IMR-90 (cell line): Measurements from ENCODE around the gene CKAP5. TPM values are rescaled to one million over a fixed set of nuclear protein-coding genes. Genes with fewer than 3 reads are reported as not detected.

ENCODE experiments used
- ATAC-seq: fragments of 200-7000 bp; cut with Tn5 transposase; 2 replicates; pipeline ENCODE4 v1.9.1; 2020; ENCODE audit warnings: low read depth, mild to moderate bottlenecking, moderate library complexity
- BruUV-seq: library from RNA; stranded (reverse); fragments of 400-500 nt; replicated peaks from 2 replicates; lab custom pipeline; 2021; lab: Mats Ljungman, UMichigan
- CTCF ChIA-PET: fragments of 300-600 bp; formaldehyde crosslinking; extraction: SDS; loops from one replicate; lab custom pipeline; 2021; ENCODE audit warnings: antibody characterized with exemption; lab: Yijun Ruan, JAX
- POLR2A ChIA-PET: fragments of 300-600 bp; sonication (Branson Sonifier 250); formaldehyde crosslinking; loops from one replicate; lab custom pipeline; 2022; ENCODE audit warnings: antibody characterized with exemption; ENCODE audit not compliant: unreplicated experiment; lab: Charles Lee
- DNase-seq: peaks from one replicate; pipeline ENCODE4 v3.0.0; 2013
- H2AFZ ChIP-seq: replicated peaks from 2 replicates; pipeline ENCODE3; 2013; ENCODE audit warnings: low read length, mild to moderate bottlenecking; ENCODE audit not compliant: poor library complexity
- H2AK5ac ChIP-seq: 2 replicates; pipeline ENCODE4 v1.6.1; 2013; ENCODE audit warnings: low read depth, low read length, inconsistent platforms
- H2AK9ac ChIP-seq: replicated peaks from 2 replicates; pipeline ENCODE3; 2013; ENCODE audit warnings: mild to moderate bottlenecking, low read depth, low read length, moderate library complexity; ENCODE audit not compliant: poor library complexity
- H2BK120ac ChIP-seq: 2 replicates; pipeline ENCODE4 v1.6.1; 2013; ENCODE audit warnings: low read depth, low read length, inconsistent platforms
- H2BK15ac ChIP-seq: 3 replicates; pipeline ENCODE4 v1.6.1; 2013; ENCODE audit warnings: low read depth, low read length, inconsistent platforms
- H2BK20ac ChIP-seq: 2 replicates; pipeline ENCODE4 v1.6.1; 2013; ENCODE audit warnings: low read depth, mild to moderate bottlenecking, inconsistent platforms, low read length, moderate library complexity
- H2BK5ac ChIP-seq: 2 replicates; pipeline ENCODE4 v1.6.1; 2013; ENCODE audit warnings: mild to moderate bottlenecking, low read depth, low read length, inconsistent platforms; ENCODE audit not compliant: poor library complexity, severe bottlenecking
- H3K14ac ChIP-seq: replicated peaks from 2 replicates; pipeline ENCODE4 v1.6.1; 2013; ENCODE audit warnings: low read depth, low read length, inconsistent platforms
- H3K18ac ChIP-seq: 2 replicates; pipeline ENCODE4 v1.6.1; 2013; ENCODE audit warnings: low read depth, low read length, control low read depth
- H3K23ac ChIP-seq: 2 replicates; pipeline ENCODE4 v1.6.1; 2013; ENCODE audit warnings: low read depth, low read length, inconsistent platforms
- H3K27ac ChIP-seq: 2 replicates; pipeline ENCODE4 v1.5.1; 2013; ENCODE audit warnings: mild to moderate bottlenecking, control low read depth, low read length; ENCODE audit not compliant: insufficient read depth
- H3K27me3 ChIP-seq: 2 replicates; pipeline ENCODE4 v1.6.1; 2013; ENCODE audit warnings: low read length; ENCODE audit not compliant: control insufficient read depth, insufficient read depth
- H3K36me3 ChIP-seq: 2 replicates; pipeline ENCODE4 v1.6.1; 2013; ENCODE audit warnings: low read length, mixed read lengths; ENCODE audit not compliant: control insufficient read depth, insufficient read depth
- H3K4ac ChIP-seq: 2 replicates; pipeline ENCODE4 v1.6.1; 2013; ENCODE audit warnings: low read depth, low read length, inconsistent platforms
- H3K4me1 ChIP-seq: 2 replicates; pipeline ENCODE4 v1.6.1; 2013; ENCODE audit warnings: low read length, mixed read lengths; ENCODE audit not compliant: control insufficient read depth, insufficient read depth
- H3K4me2 ChIP-seq: 2 replicates; pipeline ENCODE4 v1.6.1; 2013; ENCODE audit warnings: low read depth, mild to moderate bottlenecking, control low read depth, low read length, moderate library complexity
- H3K4me3 ChIP-seq: 2 replicates; pipeline ENCODE4 v1.5.1; 2013; ENCODE audit warnings: low read depth, mild to moderate bottlenecking, control low read depth, low read length, moderate library complexity; ENCODE audit not compliant: insufficient read depth
- H3K56ac ChIP-seq: 2 replicates; pipeline ENCODE4 v1.6.1; 2013; ENCODE audit warnings: low read length, inconsistent platforms; ENCODE audit not compliant: insufficient read depth; ENCODE audit errors: extremely low read depth
- H3K79me1 ChIP-seq, 2 experiments: 2 replicates each; pipeline ENCODE4 v1.6.1; 2013; ENCODE audit warnings: low read length in 2 of 2, inconsistent platforms in 1 of 2, low read depth in 1 of 2
- H3K9ac ChIP-seq: 2 replicates; pipeline ENCODE4 v1.6.1; 2013; ENCODE audit warnings: low read depth, low read length, control low read depth
- H3K9me1 ChIP-seq: 2 replicates; pipeline ENCODE4 v1.6.1; 2013; ENCODE audit warnings: low read length, inconsistent platforms; ENCODE audit not compliant: insufficient read depth
- H3K9me3 ChIP-seq: 2 replicates; pipeline ENCODE4 v1.6.1; 2013; ENCODE audit warnings: low read length; ENCODE audit not compliant: control insufficient read depth, insufficient read depth
- H4K20me1 ChIP-seq: 2 replicates; pipeline ENCODE4 v1.6.1; 2013; ENCODE audit warnings: low read length, inconsistent platforms; ENCODE audit not compliant: insufficient read depth
- H4K5ac ChIP-seq: 2 replicates; pipeline ENCODE4 v1.6.1; 2013; ENCODE audit warnings: mild to moderate bottlenecking, low read depth, low read length, control low read depth
- H4K8ac ChIP-seq, 2 experiments: 2 replicates each; pipeline ENCODE4 v1.6.1; 2013; ENCODE audit warnings: low read depth in 2 of 2, low read length in 2 of 2, control low read depth in 1 of 2, inconsistent platforms in 1 of 2
- H4K91ac ChIP-seq: 2 replicates; pipeline ENCODE4 v1.6.1; 2013; ENCODE audit warnings: low read depth, low read length, inconsistent platforms; ENCODE audit not compliant: insufficient read depth
- BHLHE40 ChIP-seq: fragments of 150-350 bp; IDR thresholded peaks from 2 replicates; pipeline ENCODE4 v1.6.1; 2016; ENCODE audit warnings: mild to moderate bottlenecking, low read depth, low read length
- CEBPB ChIP-seq: IDR thresholded peaks from 2 replicates; pipeline ENCODE4 v1.6.1; 2012; ENCODE audit warnings: low read depth, low read length, improper control_type of control experiment
- CTCF ChIP-seq: conservative IDR thresholded peaks from 2 replicates; pipeline ENCODE4 v1.5.1; 2012; ENCODE audit warnings: mild to moderate bottlenecking, low read depth, low read length, improper control_type of control experiment
- ELK1 ChIP-seq: fragments of 150-350 bp; IDR thresholded peaks from 2 replicates; pipeline ENCODE4 v1.6.1; 2016; ENCODE audit warnings: low read depth, mild to moderate bottlenecking, low read length, moderate library complexity, borderline replicate concordance
- MAFK ChIP-seq: IDR thresholded peaks from 2 replicates; pipeline ENCODE4 v1.6.1; 2012; ENCODE audit warnings: low read depth, low read length, improper control_type of control experiment
- MAZ ChIP-seq: IDR thresholded peaks from 2 replicates; pipeline ENCODE4 v1.6.1; 2012; ENCODE audit warnings: low read depth, mild to moderate bottlenecking, low read length, improper control_type of control experiment, moderate library complexity, borderline replicate concordance
- MXI1 ChIP-seq: IDR thresholded peaks from 2 replicates; pipeline ENCODE4 v1.6.1; 2012; ENCODE audit warnings: low read depth, mild to moderate bottlenecking, low read length, moderate library complexity, borderline replicate concordance
- NFE2L2 ChIP-seq: fragments of 150-350 bp; IDR thresholded peaks from 2 replicates; pipeline ENCODE4 v1.6.1; 2016; ENCODE audit warnings: low read depth, mild to moderate bottlenecking, low read length
- POLR2A ChIP-seq: IDR thresholded peaks from 2 replicates; pipeline ENCODE4 v1.6.1; 2012; ENCODE audit warnings: mild to moderate bottlenecking, low read depth, low read length
- RAD21 ChIP-seq: IDR thresholded peaks from 2 replicates; pipeline ENCODE4 v1.6.1; 2012; ENCODE audit warnings: low read length, improper control_type of control experiment
- RCOR1 ChIP-seq: IDR thresholded peaks from 2 replicates; pipeline ENCODE4 v1.6.1; 2012; ENCODE audit warnings: mild to moderate bottlenecking, low read length, improper control_type of control experiment; ENCODE audit not compliant: insufficient replicate concordance
- RFX5 ChIP-seq: IDR thresholded peaks from 2 replicates; pipeline ENCODE4 v1.8.0; 2012; ENCODE audit warnings: low read depth, mild to moderate bottlenecking, low read length, moderate library complexity
- SMC3 ChIP-seq: fragments of 150-350 bp; IDR thresholded peaks from 2 replicates; pipeline ENCODE4 v1.6.1; 2016; ENCODE audit warnings: low read depth, mild to moderate bottlenecking, antibody characterized with exemption, low read length, moderate library complexity
- WGBS, 2 experiments: methylation state at CpG; one replicate each; pipeline versions ENCODE4 v1.1.5 to v1.1.7; 2013; ENCODE audit warnings: missing lambda C conversion rate in 2 of 2; ENCODE audit not compliant: insufficient read length in 1 of 2; ENCODE audit errors: extremely low coverage in 2 of 2; 5-methylcytosine and 5-hydroxymethylcytosine counted together
- dilution Hi-C: fragments of 300-500 bp; cut with HindIII; formaldehyde crosslinking; loops from one replicate; pipeline ENCODE4 v1.14.3; 2018; ENCODE audit warnings: low sequenced_read_pairs; ENCODE audit not compliant: unreplicated experiment
- in situ Hi-C: fragments of 300-500 bp; cut with MboI; formaldehyde crosslinking; loops from 3 replicates; pipeline ENCODE4 v1.14.3; 2019; ENCODE audit warnings: low sequenced_read_pairs, inconsistent platforms, mixed read lengths
- intact Hi-C: fragments of 100-400 bp; cut with micrococcal nuclease; formaldehyde crosslinking; loops from 2 replicates; pipeline ENCODE4 v1.10.0; 2022
- polyA plus RNA-seq, 3 experiments: library from polyadenylated mRNA; depleted of rRNA; stranded (reverse); fragments of >200 nt; gene quantifications; 2 replicates each; pipeline ENCODE4 v1.2.3, GENCODE V29; 2012; ENCODE audit warnings: low replicate concordance in 1 of 3
- total RNA-seq: library from RNA; depleted of rRNA; stranded (reverse); fragments of >200 nt; gene quantifications from 2 replicates; pipeline ENCODE4 v1.2.3, GENCODE V29; 2012
- TF ChIP-seq, protein P1 (sequence below): fragments of 150-350 bp; IDR thresholded peaks from 2 replicates; pipeline ENCODE4 v1.6.1; 2017; ENCODE audit warnings: mild to moderate bottlenecking, antibody characterized with exemption, low read length, low read depth

CKAP5 gene
- total and polyA plus RNA-seq, 2 of the 4 experiments (the other 2 are of a cell fraction), result 59.5 to 79.2 TPM

DNA sequence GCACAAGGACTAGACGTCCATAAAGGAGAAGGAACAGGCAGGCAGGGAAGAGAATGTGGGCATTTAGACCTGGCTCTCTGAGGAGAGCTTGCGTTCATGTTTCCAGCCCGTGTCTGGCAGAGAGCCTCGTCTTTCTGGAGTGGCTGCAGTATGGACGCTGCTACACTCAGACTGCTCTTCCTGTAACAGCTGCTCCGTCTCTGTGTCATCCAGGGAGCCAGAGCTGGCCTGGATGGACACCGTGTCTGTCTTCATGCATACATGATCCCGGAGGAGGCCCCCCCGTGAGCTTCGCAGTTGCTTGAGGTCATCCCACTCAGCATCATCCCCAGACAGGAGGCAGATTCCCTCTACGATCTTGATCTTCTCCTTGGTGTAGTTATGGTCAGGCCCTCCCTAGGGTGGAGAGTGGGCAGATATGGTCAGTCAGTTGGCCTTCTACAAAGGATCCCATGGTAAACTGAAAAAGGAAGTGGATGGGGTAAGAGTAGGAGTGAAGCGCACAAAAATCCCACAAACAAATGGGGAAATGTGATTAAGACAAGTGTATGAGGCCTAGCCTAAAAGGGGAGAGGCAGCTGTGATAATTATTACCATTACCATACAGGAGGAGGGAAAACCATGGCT lies 13.0 kb upstream of the CKAP5 start:
- DNase-seq, result no peak
- Histone ChIP-seq H2BK20ac (no peak overlapping the region), H2AK9ac (no peak overlapping the region), H2BK15ac (no peak overlapping the region), H3K14ac (no peak overlapping the region), H3K4me2 (no peak overlapping the region), H3K18ac (no peak overlapping the region), H3K4me3 (no peak overlapping the region), H4K91ac (no peak overlapping the region), H4K5ac (no peak overlapping the region), H2AFZ (no peak overlapping the region), H3K56ac (no peak overlapping the region), H3K27me3 (no peaks in the 10 kb centered on the region), H3K9ac (no peak overlapping the region), H2BK120ac (no peak overlapping the region), H2BK5ac (no peak overlapping the region), H4K8ac (no peak overlapping the region), H4K20me1 (no peaks in the 10 kb centered on the region), H3K27ac (no peak overlapping the region), H3K79me1 (no peaks in the 10 kb centered on the region), H2AK5ac (no peak overlapping the region), H3K4ac (no peak overlapping the region), H3K23ac (no peak overlapping the region), H3K4me1 (no peaks in the 10 kb centered on the region), H3K9me1 (no peaks in the 10 kb centered on the region), H3K36me3 (peaks cover 2% of the 10 kb centered on the region; the same call in 1 of the 2 replicates), H3K9me3 (peaks cover 3% of the 10 kb centered on the region; the same call in 1 of the 2 replicates)
- intact Hi-C loops (no loop called here), dilution Hi-C loops (no loop called here), in situ Hi-C loops (no loop called here)
- BruUV-seq, result no TSS peak
- TF ChIP-seq CEBPB, result no peak
- TF ChIP-seq RFX5, result no peak
- no peak for TF ChIP-seq RAD21
- no peak for TF ChIP-seq POLR2A
- no peak for TF ChIP-seq SMC3
- TF ChIP-seq RCOR1, result no peak
- no peak for TF ChIP-seq NFE2L2
- no peak for TF ChIP-seq CTCF
- TF ChIP-seq, protein P1, sequence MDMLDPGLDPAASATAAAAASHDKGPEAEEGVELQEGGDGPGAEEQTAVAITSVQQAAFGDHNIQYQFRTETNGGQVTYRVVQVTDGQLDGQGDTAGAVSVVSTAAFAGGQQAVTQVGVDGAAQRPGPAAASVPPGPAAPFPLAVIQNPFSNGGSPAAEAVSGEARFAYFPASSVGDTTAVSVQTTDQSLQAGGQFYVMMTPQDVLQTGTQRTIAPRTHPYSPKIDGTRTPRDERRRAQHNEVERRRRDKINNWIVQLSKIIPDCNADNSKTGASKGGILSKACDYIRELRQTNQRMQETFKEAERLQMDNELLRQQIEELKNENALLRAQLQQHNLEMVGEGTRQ, result no peak
- no peak for TF ChIP-seq MXI1
- TF ChIP-seq MAFK, result no peak
- TF ChIP-seq MAZ, result no peak
- no peak for TF ChIP-seq ELK1
- no peak for TF ChIP-seq BHLHE40
- 90% methylated on average over 6 of the region's 12 CpGs; no CpG with 5 or more reads in 1 of the 2 experiments for WGBS, 2 experiments
- CTCF ChIA-PET, result no interaction called here
- no peak for ATAC-seq
- POLR2A ChIA-PET, result no interaction called here
